GM12864 (cell line): ENCODE data around the gene NAALADL2.
"Not testable (repeated sequence)": the region's sequence is repeated elsewhere in the genome, so short reads cannot be mapped to it uniquely, and the experiment has no call there.

Experiments
- DNase-seq: peaks from one replicate; pipeline ENCODE4 v3.0.0-alpha.2; 2011; ENCODE audit warnings: low read depth
- H3K4me3 ChIP-seq: 2 replicates; pipeline ENCODE4 v1.5.1; 2011; ENCODE audit warnings: mild to moderate bottlenecking, low read depth, low read length, control low read depth
- TF ChIP-seq, protein P1 (sequence below): IDR thresholded peaks from 2 replicates; pipeline ENCODE4 v1.5.1; 2011; ENCODE audit warnings: low read depth, mild to moderate bottlenecking, moderate library complexity, low read length, control low read depth, inconsistent platforms; ENCODE audit errors: missing control alignments

NAALADL2 gene

GRCh38 chr3:175270198-175270837, 411.2 kb downstream of the NAALADL2 start:
- TF ChIP-seq, protein P1, sequence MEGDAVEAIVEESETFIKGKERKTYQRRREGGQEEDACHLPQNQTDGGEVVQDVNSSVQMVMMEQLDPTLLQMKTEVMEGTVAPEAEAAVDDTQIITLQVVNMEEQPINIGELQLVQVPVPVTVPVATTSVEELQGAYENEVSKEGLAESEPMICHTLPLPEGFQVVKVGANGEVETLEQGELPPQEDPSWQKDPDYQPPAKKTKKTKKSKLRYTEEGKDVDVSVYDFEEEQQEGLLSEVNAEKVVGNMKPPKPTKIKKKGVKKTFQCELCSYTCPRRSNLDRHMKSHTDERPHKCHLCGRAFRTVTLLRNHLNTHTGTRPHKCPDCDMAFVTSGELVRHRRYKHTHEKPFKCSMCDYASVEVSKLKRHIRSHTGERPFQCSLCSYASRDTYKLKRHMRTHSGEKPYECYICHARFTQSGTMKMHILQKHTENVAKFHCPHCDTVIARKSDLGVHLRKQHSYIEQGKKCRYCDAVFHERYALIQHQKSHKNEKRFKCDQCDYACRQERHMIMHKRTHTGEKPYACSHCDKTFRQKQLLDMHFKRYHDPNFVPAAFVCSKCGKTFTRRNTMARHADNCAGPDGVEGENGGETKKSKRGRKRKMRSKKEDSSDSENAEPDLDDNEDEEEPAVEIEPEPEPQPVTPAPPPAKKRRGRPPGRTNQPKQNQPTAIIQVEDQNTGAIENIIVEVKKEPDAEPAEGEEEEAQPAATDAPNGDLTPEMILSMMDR, result no peak
- no peak for DNase-seq
- H3K4me3 ChIP-seq, result no peak overlapping the region

DNA sequence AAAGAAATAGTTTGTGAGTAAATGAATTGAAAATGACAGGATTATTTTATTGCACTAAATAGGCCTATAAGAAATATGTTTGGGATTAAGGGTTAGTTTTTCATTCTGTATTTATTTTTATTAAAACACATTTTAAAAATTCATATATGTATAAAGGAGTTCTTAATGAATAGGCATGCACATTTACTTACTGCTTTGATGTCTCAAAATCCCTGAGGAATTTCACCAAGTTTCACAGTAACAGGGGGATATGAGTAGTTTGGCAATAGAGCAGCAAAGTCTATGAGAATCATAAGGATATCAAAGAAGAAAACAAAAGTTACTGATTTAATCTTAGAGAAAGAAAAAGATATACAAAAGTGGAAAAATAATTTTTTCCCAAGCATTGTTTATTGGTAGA, 411.7 kb downstream of the NAALADL2 start:
- no peak for DNase-seq
- TF ChIP-seq, protein P1, result no peak
- no peak overlapping the region for H3K4me3 ChIP-seq

DNA sequence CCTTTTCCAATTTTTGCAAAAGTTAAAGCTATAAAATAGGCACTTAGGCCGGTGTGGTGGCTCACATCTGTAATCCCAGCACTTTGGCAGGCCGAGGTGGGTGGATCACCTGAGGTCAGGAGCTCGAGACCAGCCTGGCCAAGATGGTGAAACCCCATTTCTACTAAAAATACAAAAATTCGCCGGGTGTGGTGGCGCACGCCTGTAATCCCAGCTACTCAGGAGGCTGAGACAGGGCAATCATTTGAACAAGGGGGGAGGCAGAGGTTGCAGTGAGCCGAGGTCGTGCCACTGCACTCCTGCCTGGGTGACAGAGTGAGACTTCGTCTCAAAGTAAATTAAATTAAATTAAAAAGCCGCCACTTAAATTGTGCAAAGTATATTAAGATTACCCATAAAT, 412.3 kb downstream of the NAALADL2 start:
- H3K4me3 ChIP-seq, result not testable (repeated sequence)

GRCh38 chr3:175272392-175272791, 413.3 kb downstream of the NAALADL2 start:
- TF ChIP-seq, protein P1, result no peak
- no peak for DNase-seq
- no peak overlapping the region for H3K4me3 ChIP-seq

More for the DNA sequence above, 412.3 kb downstream of the NAALADL2 start:
- not testable (repeated sequence) for DNase-seq

- no peak for DNase-seq
- TF ChIP-seq, protein P1, result no peak
- H3K4me3 ChIP-seq, result no peak overlapping the region
These were observed 414.4 kb downstream of the NAALADL2 start for GRCh38 chr3:175273573-175273972.

- peak; percentile 25 for DNase-seq
- H3K4me3 ChIP-seq, result no peak overlapping the region
- TF ChIP-seq, protein P1, result no peak
These were observed 414.9 kb downstream of the NAALADL2 start for GRCh38 chr3:175274056-175274455.

DNA sequence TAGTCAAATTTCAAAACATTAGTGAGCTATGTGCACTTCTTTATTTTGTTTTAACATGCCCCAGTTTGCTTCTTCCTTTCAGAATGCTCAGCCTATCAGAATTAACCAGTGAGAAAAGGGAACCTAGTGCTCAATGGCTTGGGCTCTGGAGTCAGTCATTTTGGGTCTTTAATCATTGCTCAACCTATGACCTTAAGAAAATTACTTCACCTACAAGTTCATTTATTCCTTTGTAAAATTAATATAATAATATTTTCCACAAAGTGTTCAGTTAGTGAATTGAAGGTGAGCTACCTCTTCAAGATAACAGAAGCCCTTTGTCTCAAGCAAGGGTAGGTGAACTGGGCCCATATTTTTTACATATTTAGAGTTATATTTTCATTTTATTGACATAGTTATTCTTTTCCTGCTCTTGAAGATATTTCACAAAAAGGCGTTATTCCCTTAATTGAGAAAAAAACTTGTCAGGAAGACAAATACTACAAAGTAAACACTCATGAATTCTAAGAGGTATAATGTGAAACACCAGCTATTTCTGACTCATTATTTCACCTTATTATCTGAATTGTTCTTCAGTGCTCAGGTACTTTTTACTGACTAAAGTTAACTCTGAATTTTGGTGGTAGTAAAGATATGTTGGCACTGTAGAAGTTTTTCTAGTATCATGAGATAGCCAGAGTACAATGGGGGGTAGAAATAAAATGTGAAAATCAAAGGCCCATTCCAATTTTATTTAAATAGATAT, 415.5 kb downstream of the NAALADL2 start:
- TF ChIP-seq, protein P1, result no peak
- no peak overlapping the region for H3K4me3 ChIP-seq
- no peak for DNase-seq
